SK-N-SH treated with all-trans-retinoic acid at 6 μM for 48 hours (cell line): Measurements from ENCODE around the gene F11R.

Experiments used
- CREB5 ChIP-seq: fragments of 250-450 bp; sonication (Bioruptor Pico); IDR thresholded peaks from 2 replicates; pipeline ENCODE4 v1.5.1; 2020; ENCODE audit warnings: low read depth, mild to moderate bottlenecking, moderate library complexity
- CSRNP3 ChIP-seq: fragments of 250-450 bp; sonication (Bioruptor Pico); IDR thresholded peaks from 2 replicates; pipeline ENCODE4 v1.5.1; 2021; ENCODE audit warnings: mild to moderate bottlenecking, moderate library complexity
- GLIS3 ChIP-seq: fragments of 250-450 bp; sonication (Bioruptor Pico); IDR thresholded peaks from 2 replicates; pipeline ENCODE4 v1.5.0; 2020; ENCODE audit warnings: mild to moderate bottlenecking, moderate library complexity
- PPARA ChIP-seq: fragments of 250-450 bp; sonication (Bioruptor Pico); IDR thresholded peaks from 2 replicates; pipeline ENCODE4 v1.5.0; 2020; ENCODE audit warnings: mild to moderate bottlenecking, borderline replicate concordance
- TCF4 ChIP-seq: fragments of 250-450 bp; sonication (Bioruptor Pico); IDR thresholded peaks from 2 replicates; pipeline ENCODE4 v1.8.0; 2021; ENCODE audit warnings: mild to moderate bottlenecking, moderate library complexity, borderline replicate concordance
- TSHZ2 ChIP-seq: fragments of 250-450 bp; sonication (Bioruptor Pico); IDR thresholded peaks from 2 replicates; pipeline ENCODE4 v1.5.0; 2020; ENCODE audit warnings: mild to moderate bottlenecking, moderate library complexity
- ZFP3 ChIP-seq: fragments of 250-450 bp; sonication (Bioruptor Pico); IDR thresholded peaks from 2 replicates; pipeline ENCODE4 v1.5.0; 2020; ENCODE audit warnings: mild to moderate bottlenecking, moderate library complexity
- ZFP30 ChIP-seq: fragments of 450-650 bp; formaldehyde crosslinking; IDR thresholded peaks from 2 replicates; pipeline ENCODE4 v1.5.0; 2022; ENCODE audit warnings: mild to moderate bottlenecking, moderate library complexity
- ZNF8 ChIP-seq: fragments of 450-650 bp; formaldehyde crosslinking; IDR thresholded peaks from 2 replicates; pipeline ENCODE4 v1.5.0; 2020; ENCODE audit warnings: mild to moderate bottlenecking, moderate library complexity

- TF ChIP-seq ZFP3 (CRISPR knock-in tag) (no peak), TSHZ2 (CRISPR knock-in tag) (no peak), TCF4 (CRISPR knock-in tag) (no peak), ZFP30 (no peak), CREB5 (CRISPR knock-in tag) (no peak), CSRNP3 (no peak), GLIS3 (no peak), ZNF8 (CRISPR knock-in tag) (no peak), PPARA (CRISPR knock-in tag) (no peak)
These were observed 33.9 kb upstream of the F11R start for GRCh38 chr1:161054805-161055204.
